Measurements from ENCODE around the gene ATP8A2. TPM values are rescaled to one million over a fixed set of nuclear protein-coding genes. Genes with fewer than 3 reads are reported as not detected.

Gene ATP8A2
- total RNA-seq, 1 experiment from 2014 or later, result 5.2 TPM

DNA sequence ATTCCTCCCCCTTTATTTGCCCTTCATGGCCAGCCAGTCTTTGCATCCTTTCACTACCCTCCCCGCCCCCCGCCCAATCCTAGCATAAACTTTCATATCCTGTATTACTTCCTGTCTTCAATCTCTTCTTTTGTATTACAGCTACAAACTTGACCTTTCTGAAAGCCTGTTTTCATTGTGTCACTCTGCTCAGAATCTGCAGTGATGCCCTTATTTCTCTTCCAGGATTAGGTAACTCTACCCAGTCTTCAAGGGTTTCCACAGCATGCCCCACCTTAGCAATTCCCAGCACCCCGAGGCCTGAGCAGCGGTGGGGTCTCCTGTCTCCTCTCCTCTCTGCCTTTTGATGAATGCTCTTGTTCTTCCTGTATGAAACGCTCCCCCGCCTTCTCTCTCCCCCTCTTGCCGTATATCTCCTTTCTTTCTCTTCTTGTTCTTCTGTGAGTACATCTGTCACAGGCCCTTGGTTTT lies 534.5 kb downstream of the ATP8A2 start:
- peaks cover 36% of the 10 kb centered on the region for H3K27me3 Mint-ChIP-seq (ENCODE audit: low read depth)
- no peaks in the 10 kb centered on the region for H3K36me3 Mint-ChIP-seq
- no peak overlapping the region for H3K27ac Mint-ChIP-seq
- no peak for ATAC-seq
- ChIA-PET POLR2A (no interaction called here), CTCF (no interaction called here)
- DNase-seq (ENCODE audit: low spot score), result no peak
- TF ChIP-seq, protein P1, sequence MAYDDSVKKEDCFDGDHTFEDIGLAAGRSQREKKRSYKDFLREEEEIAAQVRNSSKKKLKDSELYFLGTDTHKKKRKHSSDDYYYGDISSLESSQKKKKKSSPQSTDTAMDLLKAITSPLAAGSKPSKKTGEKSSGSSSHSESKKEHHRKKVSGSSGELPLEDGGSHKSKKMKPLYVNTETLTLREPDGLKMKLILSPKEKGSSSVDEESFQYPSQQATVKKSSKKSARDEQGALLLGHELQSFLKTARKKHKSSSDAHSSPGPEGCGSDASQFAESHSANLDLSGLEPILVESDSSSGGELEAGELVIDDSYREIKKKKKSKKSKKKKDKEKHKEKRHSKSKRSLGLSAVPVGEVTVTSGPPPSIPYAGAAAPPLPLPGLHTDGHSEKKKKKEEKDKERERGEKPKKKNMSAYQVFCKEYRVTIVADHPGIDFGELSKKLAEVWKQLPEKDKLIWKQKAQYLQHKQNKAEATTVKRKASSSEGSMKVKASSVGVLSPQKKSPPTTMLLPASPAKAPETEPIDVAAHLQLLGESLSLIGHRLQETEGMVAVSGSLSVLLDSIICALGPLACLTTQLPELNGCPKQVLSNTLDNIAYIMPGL (CRISPR knock-in tag; IDR thresholded peaks at IDR 0.05), result no peak
- no peak for TF ChIP-seq ZNF121 (CRISPR knock-in tag; IDR thresholded peaks at IDR 0.05)
- TF ChIP-seq, protein P2, sequence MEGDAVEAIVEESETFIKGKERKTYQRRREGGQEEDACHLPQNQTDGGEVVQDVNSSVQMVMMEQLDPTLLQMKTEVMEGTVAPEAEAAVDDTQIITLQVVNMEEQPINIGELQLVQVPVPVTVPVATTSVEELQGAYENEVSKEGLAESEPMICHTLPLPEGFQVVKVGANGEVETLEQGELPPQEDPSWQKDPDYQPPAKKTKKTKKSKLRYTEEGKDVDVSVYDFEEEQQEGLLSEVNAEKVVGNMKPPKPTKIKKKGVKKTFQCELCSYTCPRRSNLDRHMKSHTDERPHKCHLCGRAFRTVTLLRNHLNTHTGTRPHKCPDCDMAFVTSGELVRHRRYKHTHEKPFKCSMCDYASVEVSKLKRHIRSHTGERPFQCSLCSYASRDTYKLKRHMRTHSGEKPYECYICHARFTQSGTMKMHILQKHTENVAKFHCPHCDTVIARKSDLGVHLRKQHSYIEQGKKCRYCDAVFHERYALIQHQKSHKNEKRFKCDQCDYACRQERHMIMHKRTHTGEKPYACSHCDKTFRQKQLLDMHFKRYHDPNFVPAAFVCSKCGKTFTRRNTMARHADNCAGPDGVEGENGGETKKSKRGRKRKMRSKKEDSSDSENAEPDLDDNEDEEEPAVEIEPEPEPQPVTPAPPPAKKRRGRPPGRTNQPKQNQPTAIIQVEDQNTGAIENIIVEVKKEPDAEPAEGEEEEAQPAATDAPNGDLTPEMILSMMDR (IDR thresholded peaks at IDR 0.05), result no peak
- TF ChIP-seq KAT7 (CRISPR knock-in tag; IDR thresholded peaks at IDR 0.05; ENCODE audit: borderline replicate concordance), result no peak
- TF ChIP-seq IRF1 (CRISPR knock-in tag; IDR thresholded peaks at IDR 0.05), result no peak
- TF ChIP-seq ZNF138 (CRISPR knock-in tag; conservative IDR thresholded peaks at IDR 0.05), result no peak
- TF ChIP-seq RELA (CRISPR knock-in tag; IDR thresholded peaks at IDR 0.05; ENCODE audit: borderline replicate concordance), result no peak
- TF ChIP-seq HMGA2 (CRISPR knock-in tag; IDR thresholded peaks at IDR 0.05), result no peak
- TF ChIP-seq TP53 (CRISPR knock-in tag; IDR thresholded peaks at IDR 0.05), result no peak
- TF ChIP-seq GABPB1 (CRISPR knock-in tag; IDR thresholded peaks at IDR 0.05), result no peak
- no peak for TF ChIP-seq ZNF416 (CRISPR knock-in tag; IDR thresholded peaks at IDR 0.05)
- H3K4me3 Mint-ChIP-seq, result no peak overlapping the region
- peaks cover 32% of the 10 kb centered on the region for H3K4me1 Mint-ChIP-seq
- H3K9me3 Mint-ChIP-seq, result no peaks in the 10 kb centered on the region

- H3K9me3 Mint-ChIP-seq, result no peaks in the 10 kb centered on the region
- DNase-seq (ENCODE audit: low spot score), result no peak
- POLR2A ChIA-PET, result no interaction called here
- H3K27ac Mint-ChIP-seq, result no peak overlapping the region
- H3K27me3 Mint-ChIP-seq (ENCODE audit: low read depth), result peaks cover 58% of the 10 kb centered on the region
- no peaks in the 10 kb centered on the region for H3K36me3 Mint-ChIP-seq
- peaks cover 46% of the 10 kb centered on the region for H3K4me1 Mint-ChIP-seq
- TF ChIP-seq MLX (CRISPR knock-in tag; IDR thresholded peaks at IDR 0.05), result no peak
- no peak for TF ChIP-seq GABPB1 (CRISPR knock-in tag; IDR thresholded peaks at IDR 0.05)
- TF ChIP-seq, protein P3, sequence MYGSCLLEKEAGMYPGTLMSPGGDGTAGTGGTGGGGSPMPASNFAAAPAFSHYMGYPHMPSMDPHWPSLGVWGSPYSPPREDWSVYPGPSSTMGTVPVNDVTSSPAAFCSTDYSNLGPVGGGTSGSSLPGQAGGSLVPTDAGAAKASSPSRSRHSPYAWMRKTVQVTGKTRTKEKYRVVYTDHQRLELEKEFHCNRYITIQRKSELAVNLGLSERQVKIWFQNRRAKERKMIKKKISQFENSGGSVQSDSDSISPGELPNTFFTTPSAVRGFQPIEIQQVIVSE (CRISPR knock-in tag; IDR thresholded peaks at IDR 0.05; ENCODE audit: borderline replicate concordance), result no peak
- no peak for TF ChIP-seq SMAD3 (CRISPR knock-in tag; IDR thresholded peaks at IDR 0.05; ENCODE audit: borderline replicate concordance)
- TF ChIP-seq EMX1 (CRISPR knock-in tag; IDR thresholded peaks at IDR 0.05), result no peak
- TF ChIP-seq TCF7 (CRISPR knock-in tag; IDR thresholded peaks at IDR 0.05; ENCODE audit: low read depth), result no peak
- no peak for TF ChIP-seq JAZF1 (CRISPR knock-in tag; IDR thresholded peaks at IDR 0.05)
- no peak for TF ChIP-seq ZNF263 (CRISPR knock-in tag; IDR thresholded peaks at IDR 0.05; ENCODE audit: low read depth)
- TF ChIP-seq, protein P2 (IDR thresholded peaks at IDR 0.05), result no peak
- TF ChIP-seq, protein P1 (CRISPR knock-in tag; IDR thresholded peaks at IDR 0.05), result no peak
- no peak for TF ChIP-seq FOXJ3 (CRISPR knock-in tag; IDR thresholded peaks at IDR 0.05; ENCODE audit: borderline replicate concordance)
- no peak for TF ChIP-seq ATF1 (CRISPR knock-in tag; IDR thresholded peaks at IDR 0.05)
- ATAC-seq, result no peak
- CTCF ChIA-PET, result interaction anchor here (1.1 to 1.2 kb wide), 2 partner anchors 23 to 28 kb away, joined by 3 read pairs; no protein-coding TSS in a partner anchor
- H3K4me3 Mint-ChIP-seq, result no peak overlapping the region
Observed at GRCh38 chr13:25908366-25908765, 536.6 kb downstream of the ATP8A2 start.

Data from WTC11 (cell line).